ENCODE measurements around the gene PLA2G4A.

Gene PLA2G4A

GRCh38 chr1:186828611-186829454 is at the start of gene PLA2G4A:
Gene PLA2G4A (plus strand): TSS chr1:186828949. CDS start chr1:186854355, 25,406 bp downstream.
- TF ChIP-seq ZNF274 (IDR thresholded peaks at IDR 0.05; ENCODE audit: low read depth, low read length), result no peak
- peak within 1 kb of the TSS; percentile 100 for H3K4me3 ChIP-seq (ENCODE audit: low read length)

DNA sequence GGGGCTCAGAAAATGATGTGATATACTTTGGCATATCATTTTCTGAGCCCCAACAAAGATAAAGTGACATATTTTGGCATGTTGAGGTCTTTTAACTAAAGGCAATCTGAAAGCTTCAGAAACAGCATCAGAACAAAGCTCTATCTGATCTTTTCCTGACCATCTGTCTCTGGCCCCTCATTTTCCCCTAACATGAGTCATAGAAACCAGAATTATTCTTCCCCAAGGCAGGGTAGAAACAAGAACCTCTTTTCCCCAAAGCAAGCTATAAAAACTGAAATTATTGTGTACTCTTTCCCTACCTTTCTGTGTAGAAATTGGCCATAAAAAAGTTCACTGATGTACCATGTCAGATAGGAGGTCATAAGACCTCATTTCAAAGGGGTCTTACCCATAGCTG is 48.7 kb upstream of the PLA2G4A start:
- TF ChIP-seq ZNF274 (IDR thresholded peaks at IDR 0.05; ENCODE audit: low read depth, low read length), result no peak

GRCh38 chr1:186781730-186782129 is 47.0 kb upstream of the PLA2G4A start:
- no peak overlapping the region for H3K4me3 ChIP-seq (ENCODE audit: low read length)
- no peak for TF ChIP-seq ZNF274 (IDR thresholded peaks at IDR 0.05; ENCODE audit: low read depth, low read length)

More for the DNA sequence above, 48.7 kb upstream of the PLA2G4A start:
- no peak overlapping the region for H3K4me3 ChIP-seq (ENCODE audit: low read length)

DNA sequence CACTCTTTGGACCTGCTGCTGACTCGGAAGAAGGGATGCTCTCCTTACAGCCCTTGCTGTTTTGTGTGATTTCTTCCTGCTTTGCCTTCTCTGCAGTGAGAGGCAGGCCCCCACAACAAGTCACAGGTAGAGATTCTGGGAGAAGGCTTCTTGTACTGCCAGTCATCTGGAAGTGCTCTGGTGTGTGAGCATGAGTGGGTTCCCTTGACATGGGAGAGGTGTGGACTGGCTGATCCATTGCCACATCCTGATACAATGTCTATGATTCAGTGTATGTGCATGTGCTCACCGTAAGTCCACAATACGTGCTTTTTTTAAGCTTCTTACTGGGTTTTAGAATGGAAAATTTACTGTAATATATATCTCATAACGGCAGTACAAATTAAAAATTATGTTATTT is 46.0 kb upstream of the PLA2G4A start:
- no peak overlapping the region for H3K4me3 ChIP-seq (ENCODE audit: low read length)
- TF ChIP-seq ZNF274 (IDR thresholded peaks at IDR 0.05; ENCODE audit: low read depth, low read length), result no peak

GRCh38 chr1:186783193-186783592 is 45.6 kb upstream of the PLA2G4A start:
- no peak overlapping the region for H3K4me3 ChIP-seq (ENCODE audit: low read length)
- no peak for TF ChIP-seq ZNF274 (IDR thresholded peaks at IDR 0.05; ENCODE audit: low read depth, low read length)

DNA sequence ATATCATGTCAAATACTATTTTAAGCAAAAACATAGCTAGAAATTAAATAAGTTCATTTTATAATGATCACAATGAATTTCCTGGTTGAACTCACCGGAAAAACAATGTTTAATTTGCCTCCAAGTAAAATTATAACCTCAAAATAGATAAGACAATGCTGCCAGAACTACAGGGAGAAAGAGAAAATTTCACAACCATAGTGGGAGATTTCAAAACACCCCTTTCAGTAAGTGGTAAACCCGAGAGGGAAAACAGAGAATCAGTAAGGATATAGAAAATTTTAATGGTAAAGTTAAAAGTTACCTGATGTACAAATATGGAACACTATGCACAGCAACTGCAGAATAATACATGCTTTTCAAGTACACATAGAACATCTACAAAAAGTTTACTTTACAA is 43.2 kb upstream of the PLA2G4A start:
- H3K4me3 ChIP-seq (ENCODE audit: low read length), result no peak overlapping the region
- TF ChIP-seq ZNF274 (IDR thresholded peaks at IDR 0.05; ENCODE audit: low read depth, low read length), result no peak

DNA sequence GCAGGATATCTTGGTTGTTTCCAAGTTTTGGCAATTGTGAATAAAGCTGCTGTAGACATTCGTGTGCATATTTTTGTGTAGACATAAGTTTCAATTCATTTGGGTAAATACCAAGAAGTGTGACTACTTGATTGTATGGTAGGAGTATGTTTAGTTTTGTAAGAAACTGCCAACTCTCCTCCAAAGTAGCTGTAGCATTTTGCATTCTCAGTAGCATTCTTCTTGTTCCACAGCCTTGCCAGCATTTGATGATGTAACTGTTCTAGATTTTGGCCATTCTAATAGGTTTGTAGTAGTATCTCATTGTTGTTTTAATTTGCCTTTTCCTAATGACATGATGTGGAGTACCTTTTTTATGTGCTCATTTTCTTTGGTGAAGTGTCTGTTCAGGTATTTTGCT is 38.6 kb upstream of the PLA2G4A start:
- TF ChIP-seq ZNF274 (IDR thresholded peaks at IDR 0.05; ENCODE audit: low read depth, low read length), result no peak

DNA sequence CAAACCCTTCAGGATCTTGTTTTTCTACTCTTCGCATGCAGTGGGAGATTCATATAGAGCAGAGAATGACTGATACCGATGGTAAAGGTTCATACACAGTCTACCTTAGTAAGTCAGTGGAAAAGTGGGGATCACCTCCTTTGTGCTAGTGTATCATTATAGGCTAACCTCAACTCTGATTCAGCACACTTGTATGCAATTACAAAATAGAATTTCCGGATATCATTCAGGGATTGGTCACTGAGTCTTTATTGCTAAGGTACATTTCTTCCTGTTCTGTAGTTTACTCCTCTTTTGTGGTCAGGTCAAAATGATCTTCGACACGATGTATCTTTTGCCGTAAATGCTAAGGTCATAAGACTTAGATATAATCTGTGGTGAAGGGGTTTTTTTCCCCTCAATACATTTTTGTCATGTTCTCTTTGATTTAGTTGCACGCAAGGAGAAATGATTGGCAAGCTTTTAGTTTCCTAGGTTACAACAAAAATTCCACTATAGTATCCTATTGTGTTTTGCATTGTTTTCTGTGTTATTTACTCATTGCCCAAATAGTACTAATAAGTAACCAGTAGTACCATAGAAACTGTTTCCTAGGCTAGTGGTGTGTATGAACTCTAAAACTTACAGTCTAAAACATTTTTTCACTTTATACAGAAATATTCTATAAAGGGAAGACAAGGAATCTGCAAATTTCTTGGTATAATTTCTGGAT is 35.7 kb upstream of the PLA2G4A start:
- TF ChIP-seq ZNF274 (IDR thresholded peaks at IDR 0.05; ENCODE audit: low read depth, low read length), result no peak
- H3K4me3 ChIP-seq (ENCODE audit: low read length), result no peak overlapping the region

More for the DNA sequence above, 38.6 kb upstream of the PLA2G4A start:
- no peak overlapping the region for H3K4me3 ChIP-seq (ENCODE audit: low read length)

DNA sequence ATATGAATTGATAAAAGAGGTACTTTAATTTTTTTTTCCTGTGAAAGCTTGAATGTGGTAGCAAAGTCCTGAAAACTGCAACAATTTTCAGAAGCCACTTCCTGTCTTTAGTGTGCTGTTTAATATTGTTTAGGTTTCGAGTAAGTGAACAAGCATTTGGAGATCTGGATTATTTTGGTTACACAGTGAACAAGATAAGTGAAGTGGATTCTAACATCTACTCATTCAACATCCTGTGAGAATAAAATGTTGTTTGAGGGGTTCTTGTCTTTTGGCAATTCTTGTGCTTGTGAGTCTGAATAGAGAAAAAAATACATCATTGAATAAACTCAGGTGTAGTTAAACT is 35.2 kb upstream of the PLA2G4A start:
- H3K4me3 ChIP-seq (ENCODE audit: low read length), result no peak overlapping the region
- TF ChIP-seq ZNF274 (IDR thresholded peaks at IDR 0.05; ENCODE audit: low read depth, low read length), result no peak

DNA sequence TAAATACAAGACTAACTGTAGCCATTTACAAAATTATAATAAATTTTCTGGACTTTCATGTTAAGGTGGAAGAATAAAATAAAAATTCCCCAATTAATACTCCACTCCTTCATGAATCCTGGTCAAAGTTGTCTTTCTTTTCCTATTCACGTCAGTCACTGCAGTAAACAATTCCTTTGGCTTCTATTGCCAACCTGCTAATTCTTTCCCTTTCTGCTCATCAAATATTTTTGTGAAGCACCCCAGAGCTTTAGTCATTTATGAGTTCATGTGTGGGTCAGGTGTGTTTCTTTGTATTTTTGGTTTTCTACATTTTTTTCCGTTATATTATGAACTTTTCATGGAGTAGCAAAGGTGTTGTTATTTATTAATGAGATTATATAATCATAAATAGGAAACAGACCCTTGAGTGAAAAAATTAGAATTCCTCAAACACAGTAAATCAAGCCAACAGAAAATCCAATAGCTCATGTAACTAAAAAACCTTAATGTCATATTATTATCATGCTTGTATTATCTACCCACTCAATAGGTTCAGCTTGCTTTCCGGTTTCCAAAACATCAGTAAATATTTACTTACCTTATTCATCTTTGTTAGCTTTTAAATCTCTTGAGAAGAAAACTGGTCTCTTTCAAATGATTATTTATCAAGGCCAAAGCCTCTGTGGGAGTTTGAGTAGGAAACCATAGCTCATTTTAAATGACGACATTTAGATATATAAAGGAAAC is 29.6 kb upstream of the PLA2G4A start:
- no peak for TF ChIP-seq ZNF274 (IDR thresholded peaks at IDR 0.05; ENCODE audit: low read depth, low read length)
- H3K4me3 ChIP-seq (ENCODE audit: low read length), result no peak overlapping the region

- H3K4me3 ChIP-seq (ENCODE audit: low read length), result no peak overlapping the region
- no peak for TF ChIP-seq ZNF274 (IDR thresholded peaks at IDR 0.05; ENCODE audit: low read depth, low read length)
Observed at GRCh38 chr1:186799689-186800054, 29.1 kb upstream of the PLA2G4A start.

- no peak for TF ChIP-seq ZNF274 (IDR thresholded peaks at IDR 0.05; ENCODE audit: low read depth, low read length)
Observed at GRCh38 chr1:186802388-186802787, 26.4 kb upstream of the PLA2G4A start.

GRCh38 chr1:186804679-186805078 is 24.1 kb upstream of the PLA2G4A start:
- TF ChIP-seq ZNF274 (IDR thresholded peaks at IDR 0.05; ENCODE audit: low read depth, low read length), result no peak

More at GRCh38 chr1:186802388-186802787, 26.4 kb upstream of the PLA2G4A start:
- H3K4me3 ChIP-seq (ENCODE audit: low read length), result no peak overlapping the region

DNA sequence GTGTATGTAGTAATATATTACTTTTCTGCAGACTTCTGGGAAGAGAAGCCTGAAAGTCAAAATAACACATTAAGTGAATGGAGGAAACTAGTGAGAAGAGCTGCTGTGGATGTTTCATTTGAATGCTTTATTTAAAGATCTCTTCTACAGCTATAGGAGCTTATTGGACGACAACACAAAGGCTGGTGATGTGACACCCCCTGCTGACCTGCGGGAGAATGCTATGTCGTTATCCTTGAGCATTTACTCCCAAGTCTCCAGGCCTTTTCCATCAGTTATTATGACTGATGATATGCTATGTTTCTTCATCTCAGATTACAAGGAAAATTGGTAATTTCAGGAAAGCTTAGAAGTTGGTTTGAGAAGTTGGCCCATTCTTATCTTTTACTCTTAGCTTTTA is 22.3 kb upstream of the PLA2G4A start:
- no peak overlapping the region for H3K4me3 ChIP-seq (ENCODE audit: low read length)
- no peak for TF ChIP-seq ZNF274 (IDR thresholded peaks at IDR 0.05; ENCODE audit: low read depth, low read length)

More at GRCh38 chr1:186804679-186805078, 24.1 kb upstream of the PLA2G4A start:
- H3K4me3 ChIP-seq (ENCODE audit: low read length), result no peak overlapping the region
